Activated gamma-delta T cell (primary cell): Measurements from ENCODE around the gene PBX2.
"Not testable (repeated sequence)": the region's sequence is repeated elsewhere in the genome, so short reads cannot be mapped to it uniquely, and the experiment has no call there.

Experiments
- DNase-seq: peaks from one replicate; lab custom pipeline; 2025; lab: John Stamatoyannopoulos, UW

Gene PBX2

GRCh38 chr6:32202186-32202585 lies 12.2 kb upstream of the PBX2 start:
- no peak for DNase-seq

GRCh38 chr6:32200711-32201475 lies 10.9 kb upstream of the PBX2 start:
- DNase-seq: no peak

- DNase-seq: no peak
Observed at GRCh38 chr6:32198866-32199265, 8.9 kb upstream of the PBX2 start.

- no peak for DNase-seq
Observed at GRCh38 chr6:32198345-32198696, 8.3 kb upstream of the PBX2 start.

GRCh38 chr6:32196682-32197616 lies 6.9 kb upstream of the PBX2 start:
- no peak for DNase-seq

- DNase-seq: peak; percentile 41
Observed at GRCh38 chr6:32195902-32196681, 6.1 kb upstream of the PBX2 start.

- peak; percentile 100 for DNase-seq
Observed at GRCh38 chr6:32195652-32195901, 5.6 kb upstream of the PBX2 start.

GRCh38 chr6:32194825-32195651 lies 5.0 kb upstream of the PBX2 start:
- DNase-seq: no peak

- no peak for DNase-seq
Observed at GRCh38 chr6:32194388-32194787, 4.4 kb upstream of the PBX2 start.

GRCh38 chr6:32193096-32193495 lies 3.1 kb upstream of the PBX2 start:
- not testable (repeated sequence) for DNase-seq

GRCh38 chr6:32192608-32193039 lies 2.6 kb upstream of the PBX2 start, which contains the start of gene GPSM3:
GPSM3 (minus strand) TSS chr6:32192643; CDS start chr6:32192513, 130 bp downstream.
- no peak for DNase-seq

- DNase-seq: no peak
Observed at GRCh38 chr6:32191696-32192607, 1.9 kb upstream of the PBX2 start.

- DNase-seq: no peak
Observed at GRCh38 chr6:32190911-32191677, 1.1 kb upstream of the PBX2 start.

GRCh38 chr6:32189742-32190053 lies 304 bp downstream of the PBX2 start:
- no peak for DNase-seq

- DNase-seq: no peak
Observed at GRCh38 chr6:32189069-32189741, 797 bp downstream of the PBX2 start.

- no peak for DNase-seq
Observed at GRCh38 chr6:32188381-32189068, 1.5 kb downstream of the PBX2 start.

GRCh38 chr6:32187725-32188380 lies 2.1 kb downstream of the PBX2 start:
- DNase-seq: not testable (repeated sequence)
